K562 (cell line): ENCODE results near the gene EIPR1. TPM values are rescaled to one million over a fixed set of nuclear protein-coding genes. Genes with fewer than 3 reads are reported as not detected.

ENCODE experiments used
- BRCA1 ChIP-seq, 2 experiments: fragments of 450-650 bp in 1 of 2; sonication (generic) in 1 of 2; formaldehyde crosslinking in 1 of 2; IDR thresholded peaks; 2 replicates each; pipeline versions ENCODE4 v1.5.0 to v1.6.1; 2017 to 2020; ENCODE audit warnings: mild to moderate bottlenecking in 1 of 2, missing genetic modification reagents in 1 of 2
- BRD4 ChIP-seq: fragments of 200-600 bp; sonication (generic); IDR thresholded peaks from 2 replicates; pipeline ENCODE4 v1.6.1; 2017; ENCODE audit warnings: inconsistent platforms
- CTCFL ChIP-seq: IDR thresholded peaks from 2 replicates; pipeline ENCODE4 v1.6.1; 2011; ENCODE audit warnings: borderline replicate concordance, low read depth, mild to moderate bottlenecking, moderate library complexity, low read length; ENCODE audit not compliant: insufficient read depth, poor library complexity, severe bottlenecking
- ELF1 ChIP-seq: fragments of 200-800 bp; sonication (Bioruptor generic); IDR thresholded peaks from 2 replicates; pipeline ENCODE4 v1.6.1; 2016; ENCODE audit warnings: missing genetic modification characterization, missing compliant biosample characterization
- FOXP4 ChIP-seq: sonication (generic); formaldehyde crosslinking; IDR thresholded peaks from 2 replicates; pipeline ENCODE4 v1.8.0; 2022; ENCODE audit warnings: mild to moderate bottlenecking, missing genetic modification reagents, borderline replicate concordance
- MAX ChIP-seq: sonication (generic); formaldehyde crosslinking; IDR thresholded peaks from 2 replicates; pipeline ENCODE4 v1.9.0; 2022; ENCODE audit warnings: mild to moderate bottlenecking, missing genetic modification reagents
- NFXL1 ChIP-seq: fragments of 450-650 bp; formaldehyde crosslinking; IDR thresholded peaks from 2 replicates; pipeline ENCODE4 v1.4.0; 2021; ENCODE audit warnings: mild to moderate bottlenecking
- NR0B1 ChIP-seq: fragments of 450-650 bp; IDR thresholded peaks from one replicate; pipeline ENCODE4 v1.6.1; 2018; ENCODE audit warnings: mild to moderate bottlenecking, moderate library complexity; ENCODE audit not compliant: partially characterized antibody
- NR2C1 ChIP-seq, 2 experiments: fragments of 450-650 bp; IDR thresholded peaks; 2 replicates each; pipeline ENCODE4 v1.6.1; 2017; ENCODE audit warnings: mild to moderate bottlenecking in 2 of 2, antibody characterized with exemption in 1 of 2, inconsistent platforms in 1 of 2, missing compliant biosample characterization in 1 of 2, missing genetic modification characterization in 1 of 2
- PHF20 ChIP-seq: fragments of 450-650 bp; IDR thresholded peaks from 2 replicates; pipeline ENCODE4 v1.6.1; 2018; ENCODE audit not compliant: partially characterized antibody
- TEAD1 ChIP-seq, 2 experiments: fragments of 450-650 bp in 1 of 2; sonication (generic) in 1 of 2; formaldehyde crosslinking; IDR thresholded peaks; 2 replicates each; pipeline versions ENCODE4 v1.4.0 to v1.8.0; 2020 to 2022; ENCODE audit warnings: mild to moderate bottlenecking in 2 of 2, missing genetic modification reagents in 1 of 2
- ZNF121 ChIP-seq: sonication (generic); formaldehyde crosslinking; conservative IDR thresholded peaks from 2 replicates; pipeline ENCODE4 v1.8.0; 2022; ENCODE audit warnings: missing genetic modification reagents
- ZNF449 ChIP-seq: fragments of 250-450 bp; sonication (Bioruptor Pico); IDR thresholded peaks from 2 replicates; pipeline ENCODE4 v1.8.0; 2022; ENCODE audit warnings: moderate library complexity, mild to moderate bottlenecking, inconsistent platforms
- polyA plus RNA-seq, 8 experiments: library from polyadenylated mRNA; depleted of rRNA in 4 of 8; stranded (reverse) in 5 of 8; unstranded in 3 of 8; fragments of >200 nt; fragmentation: Nextera tagmentation in 2 of 8; fragmentation: Illumina TruSeq in 1 of 8; extraction: Ambion mirVana in 2 of 8; extraction: Trizol in 1 of 8; gene quantifications; 2 replicates each; pipeline versions ENCODE4 v1.2.1 to v1.2.3, GENCODE V29; 2011 to 2014; ENCODE audit warnings: inconsistent platforms in 1 of 8, missing spikeins in 1 of 8
- total RNA-seq, 7 experiments: library from RNA; depleted of rRNA in 6 of 7; stranded (reverse); fragments of >200 nt in 6 of 7; fragmentation: Illumina TruSeq in 2 of 7; extraction: Trizol in 2 of 7; gene quantifications; 2 replicates each; pipeline versions ENCODE4 v1.2.1 to v1.2.3, GENCODE V29; 2011 to 2021; ENCODE audit warnings: low replicate concordance in 1 of 7

The EIPR1 gene
- total and polyA plus RNA-seq, 9 of the 15 experiments (the other 6 are each of a cell fraction or from before 2014, with no cell fraction given): 19.9 to 54.4 (median 35.9) TPM

GRCh38 chr2:3379647-3380534 is 2.3 kb upstream of the EIPR1 start, which contains the start of gene TRAPPC12 (continued):
- peak; percentile 89 for TF ChIP-seq CTCFL
- TF ChIP-seq NR2C1 (IDR thresholded peaks at IDR 0.05): peak; percentile 97
- TF ChIP-seq NR2C1 (tag; IDR thresholded peaks at IDR 0.05): peak; percentile 97
- TF ChIP-seq MAX (CRISPR knock-in tag): peak; percentile 82
- peak in 1 of 2 experiments; percentile 29; a peak in 1 of 4 replicates for TF ChIP-seq TEAD1 (CRISPR knock-in tag; IDR thresholded peaks at IDR 0.05)
- no peak for TF ChIP-seq BRCA1 (IDR thresholded peaks at IDR 0.05)
- TF ChIP-seq BRCA1 (CRISPR knock-in tag; IDR thresholded peaks at IDR 0.05): no peak
- 0 out of 2 replicates have a peak, but pooled peaks have one; percentile 57 for TF ChIP-seq BRD4
- TF ChIP-seq ZNF449 (CRISPR knock-in tag): no peak
- peak; percentile 84; the same call in 1 of the 2 replicates for TF ChIP-seq FOXP4 (CRISPR knock-in tag)
- TF ChIP-seq ELF1 (tag): peak; percentile 68
- TF ChIP-seq NR0B1: no peak
- TF ChIP-seq PHF20: peak; percentile 97
- no peak for TF ChIP-seq ZNF121 (CRISPR knock-in tag)
- no peak for TF ChIP-seq NFXL1 (CRISPR knock-in tag)
